GM12878 (cell line): Measurements from ENCODE around the gene TSHZ3. TPM values are rescaled to one million over a fixed set of nuclear protein-coding genes. Genes with fewer than 3 reads are reported as not detected.

ENCODE experiments used
- ATAC-seq: fragments of 200-7000 bp; cut with Tn5 transposase; 3 replicates; pipeline ENCODE4 v1.9.1; 2020; ENCODE audit warnings: mild to moderate bottlenecking, moderate library complexity
- BruUV-seq: library from RNA; stranded (reverse); fragments of 400-500 nt; replicated peaks from 2 replicates; lab custom pipeline; 2021; lab: Mats Ljungman, UMichigan
- CTCF ChIA-PET: fragments of 300-600 bp; sonication (Branson Sonifier 250); formaldehyde crosslinking; extraction: SDS; loops from one replicate; lab custom pipeline; 2021; ENCODE audit warnings: inconsistent platforms; lab: Yijun Ruan, JAX
- POLR2A ChIA-PET: fragments of 350-600 bp; formaldehyde crosslinking; extraction: SDS; loops from one replicate; lab custom pipeline; 2021; ENCODE audit warnings: inconsistent platforms; lab: Charles Lee
- RAD21 ChIA-PET: fragments of 300-600 bp; sonication (Branson Sonifier 250); formaldehyde crosslinking; loops from one replicate; lab custom pipeline; 2023; ENCODE audit warnings: antibody characterized with exemption; ENCODE audit not compliant: unreplicated experiment; lab: Charles Lee
- SMC1A ChIA-PET: fragments of 300-600 bp; sonication (Branson Sonifier 250); formaldehyde crosslinking; loops from one replicate; lab custom pipeline; 2023; ENCODE audit not compliant: unreplicated experiment, uncharacterized antibody; lab: Charles Lee
- DNase-seq: peaks from one replicate; pipeline ENCODE4 v3.0.0-alpha.2; 2011; ENCODE audit warnings: low read depth, low spot score
- FAIRE-seq: peaks from 3 replicates; lab custom pipeline; 2011; peaks lifted over from hg19 to GRCh38; lab: Jason Lieb, UNC
- H2AFZ ChIP-seq: 2 replicates; pipeline ENCODE4 v1.6.0; 2011; ENCODE audit warnings: low read depth, low read length, control low read depth; ENCODE audit not compliant: control insufficient read depth
- H3K27ac ChIP-seq: 2 replicates; pipeline ENCODE4 v1.5.1; 2011; ENCODE audit warnings: control low read depth; ENCODE audit not compliant: control insufficient read depth, insufficient read depth
- H3K27me3 ChIP-seq, 2 experiments: replicated peaks in 1 of 2; 2 replicates each; pipeline versions ENCODE4 v1.6.0 to v1.6.1; 2011; ENCODE audit warnings: low read length in 1 of 2; ENCODE audit not compliant: control insufficient read depth in 2 of 2, insufficient read depth in 2 of 2
- H3K36me3 ChIP-seq, 2 experiments: 2 replicates each; pipeline ENCODE4 v1.5.1; 2011; ENCODE audit warnings: low read length in 1 of 2; ENCODE audit not compliant: control insufficient read depth in 2 of 2, insufficient read depth in 2 of 2
- H3K4me1 ChIP-seq: 2 replicates; pipeline ENCODE4 v1.6.1; 2011; ENCODE audit warnings: mild to moderate bottlenecking, low read length, moderate library complexity, mixed read lengths; ENCODE audit not compliant: control insufficient read depth, insufficient read depth
- H3K4me2 ChIP-seq: 2 replicates; pipeline ENCODE4 v1.6.0; 2011; ENCODE audit warnings: control low read depth; ENCODE audit not compliant: control insufficient read depth, insufficient read depth
- H3K4me3 ChIP-seq: fragments of 200-600 bp; sonication (generic); 2 replicates; pipeline ENCODE4 v1.5.1; 2016
- H3K79me2 ChIP-seq: 2 replicates; pipeline ENCODE4 v1.6.0; 2011; ENCODE audit warnings: low read length; ENCODE audit not compliant: control insufficient read depth, insufficient read depth
- H3K9ac ChIP-seq: 2 replicates; pipeline ENCODE4 v1.8.0; 2011; ENCODE audit warnings: low read length, control low read depth, mixed read lengths; ENCODE audit not compliant: control insufficient read depth, insufficient read depth
- H3K9me3 ChIP-seq: replicated peaks from 3 replicates; pipeline ENCODE4 v1.5.1; 2011; ENCODE audit warnings: mild to moderate bottlenecking, low read length; ENCODE audit not compliant: control insufficient read depth, insufficient read depth
- H4K20me1 ChIP-seq: 2 replicates; pipeline ENCODE4 v1.6.0; 2011; ENCODE audit not compliant: control insufficient read depth, insufficient read depth
- ESRRA ChIP-seq: IDR thresholded peaks from 2 replicates; pipeline ENCODE4 v1.6.1; 2012; ENCODE audit warnings: mild to moderate bottlenecking, low read length, improper control_type of control experiment
- MEF2B ChIP-seq: fragments of 450-650 bp; IDR thresholded peaks from 2 replicates; pipeline ENCODE4 v1.6.1; 2018; ENCODE audit warnings: mild to moderate bottlenecking, moderate library complexity; ENCODE audit not compliant: partially characterized antibody, poor library complexity, severe bottlenecking
- PAX5 ChIP-seq: IDR thresholded peaks from 2 replicates; pipeline ENCODE4 v1.6.1; 2011; ENCODE audit warnings: low read depth, low read length, borderline replicate concordance
- POLR2AphosphoS5 ChIP-seq: IDR thresholded peaks from 2 replicates; pipeline ENCODE4 v1.6.1; 2011; ENCODE audit warnings: mild to moderate bottlenecking, low read length, inconsistent platforms
- RBBP5 ChIP-seq: fragments of 200-600 bp; sonication (generic); conservative IDR thresholded peaks from 2 replicates; pipeline ENCODE4 v1.6.1; 2016
- RCOR1 ChIP-seq: conservative IDR thresholded peaks from 2 replicates; pipeline ENCODE4 v1.6.1; 2012; ENCODE audit warnings: low read depth, low read length, improper control_type of control experiment
- RFX5 ChIP-seq: IDR thresholded peaks from 2 replicates; pipeline ENCODE4 v1.6.1; 2011; ENCODE audit warnings: low read depth, low read length, improper control_type of control experiment
- SMC3 ChIP-seq: IDR thresholded peaks from 2 replicates; pipeline ENCODE4 v1.6.1; 2011; ENCODE audit warnings: low read length, improper control_type of control experiment, borderline replicate concordance
- SUPT20H ChIP-seq: IDR thresholded peaks from 2 replicates; pipeline ENCODE4 v1.6.1; 2011; ENCODE audit warnings: low read depth, mild to moderate bottlenecking, low read length, moderate library complexity, borderline replicate concordance; ENCODE audit not compliant: control insufficient read depth
- TBL1XR1 ChIP-seq: IDR thresholded peaks from 2 replicates; pipeline ENCODE4 v1.6.1; 2012; ENCODE audit warnings: low read depth, low read length, improper control_type of control experiment
- USF2 ChIP-seq: IDR thresholded peaks from 2 replicates; pipeline ENCODE4 v1.6.1; 2011; ENCODE audit warnings: low read depth, low read length, improper control_type of control experiment, borderline replicate concordance
- ZNF687 ChIP-seq: fragments of 450-650 bp; IDR thresholded peaks from 2 replicates; pipeline ENCODE4 v1.6.1; 2017; ENCODE audit warnings: mild to moderate bottlenecking, moderate library complexity
- WGBS: methylation state at CpG from one replicate; pipeline ENCODE4 v1.1.6; 2016; ENCODE audit warnings: low lambda C conversion rate; ENCODE audit not compliant: insufficient replicate concordance, insufficient coverage; ENCODE audit errors: missing lambda C conversion rate; 5-methylcytosine and 5-hydroxymethylcytosine counted together
- in situ Hi-C: fragments of 300-500 bp; cut with MboI; formaldehyde crosslinking; loops from 9 replicates; pipeline ENCODE4 v1.14.3; 2018; ENCODE audit warnings: mixed read lengths
- intact Hi-C: fragments of 100-400 bp; cut with micrococcal nuclease; formaldehyde crosslinking; loops from one replicate; pipeline ENCODE4 v1.14.2; 2022; ENCODE audit not compliant: unreplicated experiment
- polyA plus RNA-seq, 11 experiments: library from polyadenylated mRNA; depleted of rRNA in 4 of 11; unstranded in 6 of 11; stranded (reverse) in 5 of 11; fragments of >200 nt; fragmentation: Nextera tagmentation in 4 of 11; fragmentation: Illumina TruSeq in 1 of 11; extraction: Ambion mirVana in 4 of 11; extraction: Trizol in 1 of 11; gene quantifications; 1 replicate in 1 of 11; 2 replicates in 10 of 11; pipeline versions ENCODE4 v1.2.1 to v1.2.3, GENCODE V29; 2011 to 2016; ENCODE audit warnings: inconsistent platforms in 2 of 11, missing spikeins in 2 of 11, low read depth in 1 of 11
- total RNA-seq, 4 experiments: library from RNA; depleted of rRNA in 3 of 4; stranded (reverse); fragments of >200 nt in 3 of 4; fragmentation: Illumina TruSeq in 1 of 4; extraction: Trizol in 1 of 4; gene quantifications; 2 replicates each; pipeline versions ENCODE4 v1.2.1 to v1.2.3, GENCODE V29; 2013 to 2021

TSHZ3 gene
- total and polyA plus RNA-seq, 10 of the 15 experiments (the other 5 are each of a cell fraction or from before 2014, with no cell fraction given), result 0.23 TPM; not detected in 9

- TF ChIP-seq SUPT20H, result no peak
- TF ChIP-seq ZNF687, result no peak
- TF ChIP-seq POLR2AphosphoS5, result no peak
- no peak for TF ChIP-seq RBBP5
These were observed 31.7 kb downstream of the TSHZ3 start (continued) for GRCh38 chr19:31317570-31317969.

- BruUV-seq, result no TSS peak
- FAIRE-seq, result no peak
- no peak overlapping the region for H2AFZ ChIP-seq
- DNase-seq, result no peak
- no peaks in the 10 kb centered on the region; the same call in 2 of the 3 replicates for H3K9me3 ChIP-seq
- ChIA-PET RAD21 (no interaction called here), POLR2A (no interaction called here), CTCF (no interaction called here), SMC1A (no interaction called here)
- H3K27ac ChIP-seq, result no peak overlapping the region
- H3K4me2 ChIP-seq, result no peak overlapping the region
- no peaks in the 10 kb centered on the region for H3K4me1 ChIP-seq
- H3K27me3 ChIP-seq, result no peaks in the 10 kb centered on the region
- intact Hi-C loops (no loop called here), in situ Hi-C loops (no loop called here)
- no peak for ATAC-seq
- no peaks in the 10 kb centered on the region for H4K20me1 ChIP-seq
- no peaks in the 10 kb centered on the region for H3K79me2 ChIP-seq
- no peak overlapping the region for H3K9ac ChIP-seq
- 20% methylated on average over 6 of the region's 6 CpGs for WGBS
- TF ChIP-seq PAX5, result no peak
- TF ChIP-seq SMC3, result no peak
- TF ChIP-seq MEF2B, result no peak
- TF ChIP-seq USF2, result no peak
- TF ChIP-seq RCOR1, result no peak
- no peak for TF ChIP-seq RFX5
- TF ChIP-seq ESRRA, result no peak
- no peak for TF ChIP-seq TBL1XR1
- H3K36me3 ChIP-seq, result no peaks in the 10 kb centered on the region
- no peak overlapping the region for H3K4me3 ChIP-seq
These were observed 32.1 kb downstream of the TSHZ3 start for GRCh38 chr19:31317093-31317492.
